GM21723 (cell line): ENCODE results near the gene SOX4.

Source experiments
- ATAC-seq: cut with Tn5 transposase; IDR thresholded peaks from one replicate; pipeline ENCODE4 v1.9.1; 2021; ENCODE audit warnings: mild to moderate bottlenecking, moderate library complexity; ENCODE audit not compliant: unreplicated experiment

The SOX4 gene

DNA sequence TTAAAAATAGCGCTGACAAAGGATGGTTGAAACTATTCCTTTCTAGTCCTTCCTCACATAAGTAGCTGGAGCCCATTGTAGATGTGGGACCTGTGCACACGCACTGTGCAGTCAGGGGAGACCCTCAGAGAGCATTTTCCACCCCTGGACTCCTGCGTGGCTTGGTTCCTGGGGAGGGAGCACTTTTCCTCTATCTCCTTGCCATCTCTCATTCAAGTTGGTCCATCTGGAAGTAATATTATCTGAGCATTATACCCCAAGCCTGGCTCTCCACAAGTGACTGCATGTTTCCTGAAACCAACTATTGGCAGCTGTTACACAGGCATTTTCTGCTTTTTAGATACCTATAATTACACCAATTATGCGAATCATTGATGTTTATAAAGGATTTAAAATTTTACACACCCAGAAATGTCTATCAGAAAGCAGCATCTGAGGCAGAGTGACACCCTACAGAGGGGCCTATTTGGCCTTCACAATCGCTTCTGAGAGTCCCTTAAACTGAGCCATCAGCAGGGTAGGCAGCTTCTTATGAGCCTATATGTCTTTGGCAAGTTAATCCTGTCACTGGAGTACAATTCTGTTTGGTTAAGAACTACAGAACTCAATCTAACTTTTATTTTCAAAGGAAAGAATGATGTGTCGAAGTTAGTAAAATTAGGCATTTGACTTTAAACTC, 18.7 kb downstream of the SOX4 start:
- ATAC-seq = no peak

DNA sequence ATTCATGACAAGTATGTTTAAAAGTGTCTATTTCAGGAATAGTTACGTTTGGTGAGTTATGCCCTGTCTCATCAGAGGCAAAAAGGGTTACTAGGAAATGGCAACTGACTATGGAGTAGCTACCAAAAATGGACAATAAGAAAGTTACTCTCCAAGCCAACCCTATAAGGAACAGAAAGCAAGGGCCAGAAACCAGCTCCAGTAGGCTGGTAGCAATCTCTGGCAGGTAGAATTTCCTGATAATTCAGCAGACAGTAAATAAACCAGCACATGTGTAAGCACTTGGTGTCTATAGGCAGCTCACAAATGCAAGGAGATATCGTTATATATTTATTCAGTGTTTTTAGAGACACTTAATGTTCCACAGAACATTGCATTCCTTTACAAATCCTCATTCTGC, 20.3 kb downstream of the SOX4 start:
- no peak for ATAC-seq

DNA sequence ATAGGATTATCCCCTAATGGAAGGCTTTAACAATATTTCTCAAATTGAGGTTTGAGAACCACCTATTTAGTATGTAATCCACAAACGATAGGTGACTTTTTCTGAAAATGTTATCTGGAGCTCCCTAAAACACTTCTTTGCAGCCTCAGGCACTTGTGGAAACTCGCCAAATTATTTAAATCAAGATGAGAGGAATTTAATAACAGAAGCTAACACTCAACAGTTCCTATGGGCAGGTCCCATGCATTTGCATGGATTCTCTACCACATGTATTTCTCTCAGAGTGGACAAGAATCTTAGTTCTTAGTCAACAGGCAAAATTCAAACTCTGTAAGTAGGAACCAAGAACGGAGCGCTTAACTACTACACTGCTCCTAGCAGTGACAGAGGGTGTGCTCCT, 20.7 kb downstream of the SOX4 start:
- no peak for ATAC-seq

DNA sequence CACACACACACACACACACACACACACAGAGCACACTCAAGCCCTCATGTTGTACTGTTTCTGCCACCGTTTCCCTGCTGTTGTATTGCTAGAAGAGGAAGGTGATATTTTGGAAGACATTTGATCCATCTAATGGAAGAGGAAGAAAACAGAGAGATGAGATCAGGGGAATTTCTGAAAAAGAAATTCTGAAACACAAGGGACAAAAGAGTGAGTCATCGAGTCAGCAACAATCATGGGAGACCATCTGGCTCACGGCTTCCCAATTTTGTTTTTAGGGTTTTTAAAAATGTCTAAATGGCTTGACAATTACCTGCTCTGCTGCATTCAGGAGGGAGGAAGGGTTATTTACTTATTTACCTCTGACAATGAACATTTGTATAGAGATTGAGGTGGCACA, 22.0 kb downstream of the SOX4 start:
- no peak for ATAC-seq

DNA sequence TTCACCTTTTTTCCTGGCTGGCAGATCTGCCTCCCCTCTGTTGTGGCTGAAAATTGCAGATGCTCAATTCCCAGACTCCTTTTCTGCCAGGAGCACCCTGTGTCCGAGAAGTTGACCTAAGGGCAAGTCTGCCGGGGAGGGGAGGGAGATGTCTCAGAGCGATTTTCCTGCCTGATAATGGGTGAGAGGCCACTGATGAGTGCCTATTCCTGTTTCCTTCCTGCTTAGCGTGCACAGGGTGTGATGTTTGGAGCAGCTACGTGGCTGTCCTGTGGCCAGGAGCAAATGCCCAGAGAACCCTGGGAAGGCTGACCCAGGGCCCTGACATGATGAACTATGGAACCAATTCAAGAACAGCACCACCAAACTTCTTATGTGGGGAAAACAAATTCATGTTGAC, 22.5 kb downstream of the SOX4 start:
- ATAC-seq = no peak

DNA sequence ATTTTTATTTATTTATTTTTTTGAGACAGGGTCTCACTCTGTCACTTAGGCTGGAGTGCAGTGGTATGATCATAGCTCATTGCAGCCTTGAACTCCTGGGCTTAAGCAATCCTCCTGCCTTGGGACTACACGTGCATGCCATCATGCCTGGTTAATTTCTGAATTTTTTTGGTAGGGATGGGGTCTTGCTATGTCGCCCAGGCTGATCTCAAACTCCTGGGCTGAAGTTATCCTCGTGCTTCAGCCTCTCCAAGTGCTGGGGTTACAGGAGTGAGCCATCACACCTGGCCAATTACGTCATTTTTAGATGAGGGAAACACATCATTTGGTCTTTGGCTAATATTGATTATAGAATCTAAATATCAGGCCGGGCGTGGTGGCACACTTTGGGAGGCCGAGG, 32.1 kb downstream of the SOX4 start:
- no peak for ATAC-seq

DNA sequence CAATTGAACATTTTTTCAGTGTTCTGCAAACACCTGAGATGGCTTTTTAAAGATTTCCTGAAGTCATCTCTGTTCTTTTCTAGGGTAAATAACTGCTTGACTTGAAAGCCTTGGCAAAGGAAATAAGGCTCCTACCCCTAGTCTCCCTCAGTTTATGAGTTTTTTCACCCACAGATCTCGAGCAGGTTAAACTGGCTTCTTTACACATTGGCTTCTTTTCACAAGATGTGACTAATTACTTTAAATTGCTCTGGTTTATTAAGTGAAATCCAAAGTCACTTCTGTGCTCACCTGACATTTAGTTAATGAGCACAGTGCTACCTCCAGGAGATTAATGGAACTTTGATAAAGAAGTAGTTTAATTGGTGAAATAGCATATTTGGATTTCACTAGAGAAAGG, 33.2 kb downstream of the SOX4 start:
- ATAC-seq = no peak

DNA sequence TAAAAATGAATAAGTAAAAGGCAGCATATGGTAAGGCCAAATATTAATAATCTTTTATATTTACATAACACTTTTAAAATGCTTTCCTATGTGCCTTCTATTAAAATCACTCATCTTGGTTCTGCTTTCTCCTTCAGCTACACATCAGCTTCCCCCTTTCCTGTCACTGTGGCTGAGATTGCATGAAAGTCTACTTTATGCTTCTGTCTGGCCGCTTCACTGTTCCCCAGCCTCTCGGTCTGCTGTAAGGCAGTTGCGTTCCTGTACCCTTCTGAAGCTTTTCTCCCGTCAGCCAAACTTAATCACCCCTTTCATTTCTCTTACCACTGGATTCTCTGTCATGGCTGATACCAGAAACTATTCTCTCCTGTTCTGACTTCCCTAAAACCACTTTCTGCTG, 34.6 kb downstream of the SOX4 start:
- no peak for ATAC-seq

DNA sequence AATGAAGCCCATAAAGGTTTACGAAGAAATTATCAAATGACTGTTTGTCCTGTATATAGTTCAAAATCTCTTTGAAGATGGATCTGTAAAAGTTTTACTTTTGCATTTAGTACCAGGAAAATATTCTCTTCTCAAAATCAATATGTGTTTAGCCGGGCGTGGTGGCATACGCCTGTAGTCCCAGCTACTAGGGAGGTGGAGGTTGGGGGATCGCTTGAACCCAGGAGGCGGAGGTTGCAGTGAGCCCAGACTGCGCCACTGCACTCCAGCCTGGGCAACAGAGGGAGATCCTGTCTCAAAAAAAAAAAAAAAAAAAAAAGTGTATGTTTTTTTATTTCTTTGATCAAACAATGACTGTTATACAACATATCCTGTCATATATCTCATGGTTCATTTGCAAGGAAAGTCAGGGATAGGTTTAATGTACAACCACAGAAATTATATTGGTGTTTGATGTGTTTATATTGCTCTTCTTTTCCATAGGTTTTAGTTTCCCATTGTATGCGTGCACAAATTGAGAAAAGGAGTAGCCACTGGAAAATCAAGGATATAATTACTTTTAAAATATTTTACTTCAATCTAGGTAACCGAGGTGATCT, 40.1 kb downstream of the SOX4 start:
- no peak for ATAC-seq

DNA sequence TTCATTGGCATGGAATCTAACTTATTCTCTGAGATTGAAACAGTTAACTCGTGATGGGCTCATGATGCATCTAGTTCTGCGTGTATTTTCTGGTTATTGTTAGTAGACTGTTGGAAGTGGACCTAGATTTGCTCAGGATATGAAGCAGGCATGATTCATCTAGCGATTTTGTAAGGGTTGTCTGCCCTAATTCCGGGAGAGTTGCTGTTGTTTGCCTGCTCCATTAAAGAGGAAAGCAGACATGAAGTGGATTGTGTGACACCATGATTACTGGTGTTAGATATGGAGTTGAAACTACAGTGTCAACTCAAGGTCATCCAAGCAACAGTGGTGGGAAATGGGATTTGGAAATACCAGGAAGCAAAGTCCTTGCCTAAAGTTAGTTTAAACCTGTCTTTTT, 41.0 kb downstream of the SOX4 start:
- no peak for ATAC-seq

DNA sequence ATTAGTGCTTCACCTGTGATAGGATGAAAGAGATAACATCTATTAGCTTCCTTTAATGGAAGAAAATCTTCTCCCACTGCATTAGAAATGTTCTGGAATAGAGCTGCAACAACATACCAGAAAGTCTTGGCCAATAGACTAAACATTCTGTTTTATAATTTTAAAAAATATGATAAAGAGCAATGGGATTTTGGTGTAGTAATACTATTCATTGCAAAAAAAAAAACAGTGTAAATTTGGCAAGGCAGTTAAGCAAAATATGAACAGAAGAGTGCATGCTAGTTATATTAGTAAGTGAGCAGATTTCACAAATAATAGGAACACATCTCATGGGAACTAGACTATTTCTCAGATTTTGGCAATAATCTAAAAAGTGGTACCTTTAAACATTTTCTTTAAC, 43.3 kb downstream of the SOX4 start:
- ATAC-seq = no peak

DNA sequence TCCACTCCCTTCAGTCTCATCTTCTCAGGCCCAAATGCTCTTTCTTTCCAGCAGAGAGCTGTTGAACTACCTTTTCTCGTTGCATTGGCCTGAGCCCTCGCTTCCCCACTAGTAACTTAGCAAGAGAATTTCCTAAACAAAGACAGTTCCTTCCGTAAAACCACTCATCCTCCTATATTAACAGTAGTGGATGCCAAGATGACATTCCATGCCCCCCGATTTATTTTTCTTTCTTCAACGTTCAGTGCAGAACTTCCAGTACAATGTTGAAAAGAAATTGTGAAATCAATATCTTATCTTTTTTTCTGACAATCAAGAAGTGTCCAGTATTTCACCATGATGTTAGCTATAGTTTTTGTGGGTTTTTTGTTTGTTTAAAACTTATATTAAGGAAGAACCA, 45.8 kb downstream of the SOX4 start:
- no peak for ATAC-seq
